ENCODE results near the gene CYP2F1.

CYP2F1 gene

GRCh38 chr19:41114132-41114531 is at the start of gene CYP2F1:
Gene CYP2F1, plus strand, starts transcription at chr19:41114432. Its CDS starts 1,757 bp downstream, at chr19:41116189.
- Histone ChIP-seq H3K27ac (no peak within 1 kb of the TSS), H3K4me3 (no peak within 1 kb of the TSS)
- TF ChIP-seq CTCF (IDR thresholded peaks at IDR 0.05), result no peak
- peak; percentile 22 for DNase-seq (ENCODE audit: low spot score)

GRCh38 chr19:41064974-41065569 is 49.2 kb upstream of the CYP2F1 start:
- Histone ChIP-seq H3K4me3 (no peak overlapping the region), H3K27ac (no peak overlapping the region)
- DNase-seq (ENCODE audit: low spot score), result no peak
- TF ChIP-seq CTCF (IDR thresholded peaks at IDR 0.05), result no peak

- no peak for TF ChIP-seq CTCF (IDR thresholded peaks at IDR 0.05)
- Histone ChIP-seq H3K4me3 (no peak overlapping the region), H3K27ac (no peak overlapping the region)
- no peak for DNase-seq (ENCODE audit: low spot score)
Observed at GRCh38 chr19:41076286-41076685, 37.9 kb upstream of the CYP2F1 start.

GRCh38 chr19:41083516-41083915 is 30.7 kb upstream of the CYP2F1 start:
- Histone ChIP-seq H3K4me3 (no peak overlapping the region), H3K27ac (no peak overlapping the region)
- no peak for DNase-seq (ENCODE audit: low spot score)
- TF ChIP-seq CTCF (IDR thresholded peaks at IDR 0.05), result no peak

- H3K27ac ChIP-seq, result no peak overlapping the region
- no peak for TF ChIP-seq CTCF (IDR thresholded peaks at IDR 0.05)
- no peak for DNase-seq (ENCODE audit: low spot score)
- no peak overlapping the region for H3K4me3 ChIP-seq
Observed at GRCh38 chr19:41085748-41086415, 28.4 kb upstream of the CYP2F1 start.

- Histone ChIP-seq H3K4me3 (no peak within 1 kb of the TSS), H3K27ac (no peak within 1 kb of the TSS)
- DNase-seq (ENCODE audit: low spot score), result no peak
- no peak for TF ChIP-seq CTCF (IDR thresholded peaks at IDR 0.05)
Observed at GRCh38 chr19:41088151-41088550, 26.1 kb upstream of the CYP2F1 start, which contains the start of gene CYP2A13. Gene CYP2A13, plus strand, starts transcription at chr19:41088451. Its CDS starts 21 bp downstream, at chr19:41088472.

GRCh38 chr19:41089959-41090358 is 24.3 kb upstream of the CYP2F1 start:
- Histone ChIP-seq H3K4me3 (no peak overlapping the region), H3K27ac (no peak overlapping the region)
- no peak for TF ChIP-seq CTCF (IDR thresholded peaks at IDR 0.05)
- no peak for DNase-seq (ENCODE audit: low spot score)
